ENCODE measurements around the gene CDKAL1.
"Not testable (repeated sequence)": the region's sequence is repeated elsewhere in the genome, so short reads cannot be mapped to it uniquely, and the experiment has no call there.

Gene CDKAL1

GRCh38 chr6:21045135-21045700 is 511.0 kb downstream of the CDKAL1 start:
- no peaks in the 10 kb centered on the region for H3K36me3 ChIP-seq (ENCODE audit: control insufficient read depth in 1 of 2, insufficient read depth in 2 of 2, low read length in 2 of 2)
- no peaks in the 10 kb centered on the region for H3K27me3 ChIP-seq (ENCODE audit: low read depth, low read length)
- no peaks in the 10 kb centered on the region for H3K9me3 ChIP-seq (ENCODE audit: control insufficient read depth in 1 of 2, low read length in 2 of 2)
- H3K27ac ChIP-seq (ENCODE audit: low read length), result no peak overlapping the region
- H3K4me1 ChIP-seq (ENCODE audit: control insufficient read depth in 1 of 2, insufficient read depth in 2 of 2, low read length in 2 of 2), result no peaks in the 10 kb centered on the region
- H3K4me3 ChIP-seq (ENCODE audit: low read depth in 1 of 2, low read length in 2 of 2), result no peak overlapping the region

DNA sequence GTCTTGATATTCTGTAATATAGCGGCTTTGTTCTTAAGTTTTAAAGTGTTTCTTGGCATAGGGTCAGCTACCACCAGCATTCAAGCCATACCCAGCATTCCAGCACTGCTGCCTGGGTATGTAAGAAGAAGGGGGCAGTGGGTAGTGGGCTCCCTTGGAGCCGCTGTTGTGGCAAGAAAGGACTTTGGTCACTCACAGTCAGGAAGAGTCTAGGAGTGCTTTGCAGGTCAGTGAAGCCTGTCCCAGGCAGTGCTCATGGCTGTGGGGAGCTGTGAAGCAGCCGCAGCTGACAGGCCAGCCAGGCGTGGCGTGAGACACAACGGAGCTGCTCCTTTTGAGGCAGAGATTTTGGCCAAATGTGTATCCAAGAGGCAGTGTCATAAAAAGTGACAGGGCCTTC is 512.0 kb downstream of the CDKAL1 start:
- Histone ChIP-seq H3K4me3 (ENCODE audit: low read depth in 1 of 2, low read length in 2 of 2) (no peak overlapping the region), H3K9me3 (ENCODE audit: control insufficient read depth in 1 of 2, low read length in 2 of 2) (no peaks in the 10 kb centered on the region), H3K36me3 (ENCODE audit: control insufficient read depth in 1 of 2, insufficient read depth in 2 of 2, low read length in 2 of 2) (no peaks in the 10 kb centered on the region), H3K27ac (ENCODE audit: low read length) (no peak overlapping the region), H3K4me1 (ENCODE audit: control insufficient read depth in 1 of 2, insufficient read depth in 2 of 2, low read length in 2 of 2) (no peaks in the 10 kb centered on the region), H3K27me3 (ENCODE audit: low read depth, low read length) (no peaks in the 10 kb centered on the region)

DNA sequence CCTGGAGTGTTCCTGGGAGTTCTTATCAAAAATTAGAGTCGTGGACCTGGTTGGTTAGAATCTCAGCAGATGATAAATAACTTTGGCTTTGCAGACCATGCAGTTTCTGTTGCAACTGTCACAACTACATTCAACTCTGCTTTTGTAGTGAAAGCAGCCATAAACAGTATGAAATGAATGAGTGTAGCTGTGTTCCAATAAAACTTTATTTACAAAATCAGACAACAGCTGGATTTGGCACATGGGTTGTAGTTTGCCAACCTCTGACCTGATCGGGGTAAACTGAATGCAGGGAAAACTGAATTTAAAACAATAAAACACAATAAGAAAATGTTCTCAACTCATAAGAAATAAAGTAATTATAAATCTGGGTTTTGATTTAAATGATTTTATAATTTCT is 513.8 kb downstream of the CDKAL1 start:
- no peaks in the 10 kb centered on the region for H3K27me3 ChIP-seq (ENCODE audit: low read depth, low read length)
- no peaks in the 10 kb centered on the region for H3K4me1 ChIP-seq (ENCODE audit: control insufficient read depth in 1 of 2, insufficient read depth in 2 of 2, low read length in 2 of 2)
- H3K36me3 ChIP-seq (ENCODE audit: control insufficient read depth in 1 of 2, insufficient read depth in 2 of 2, low read length in 2 of 2), result no peaks in the 10 kb centered on the region
- no peak overlapping the region for H3K4me3 ChIP-seq (ENCODE audit: low read depth in 1 of 2, low read length in 2 of 2)
- H3K9me3 ChIP-seq (ENCODE audit: control insufficient read depth in 1 of 2, low read length in 2 of 2), result no peaks in the 10 kb centered on the region
- H3K27ac ChIP-seq (ENCODE audit: low read length), result no peak overlapping the region

GRCh38 chr6:21049148-21049547 is 514.9 kb downstream of the CDKAL1 start:
- Histone ChIP-seq H3K9me3 (ENCODE audit: control insufficient read depth in 1 of 2, low read length in 2 of 2) (no peaks in the 10 kb centered on the region), H3K27me3 (ENCODE audit: low read depth, low read length) (no peaks in the 10 kb centered on the region), H3K27ac (ENCODE audit: low read length) (no peak overlapping the region)

DNA sequence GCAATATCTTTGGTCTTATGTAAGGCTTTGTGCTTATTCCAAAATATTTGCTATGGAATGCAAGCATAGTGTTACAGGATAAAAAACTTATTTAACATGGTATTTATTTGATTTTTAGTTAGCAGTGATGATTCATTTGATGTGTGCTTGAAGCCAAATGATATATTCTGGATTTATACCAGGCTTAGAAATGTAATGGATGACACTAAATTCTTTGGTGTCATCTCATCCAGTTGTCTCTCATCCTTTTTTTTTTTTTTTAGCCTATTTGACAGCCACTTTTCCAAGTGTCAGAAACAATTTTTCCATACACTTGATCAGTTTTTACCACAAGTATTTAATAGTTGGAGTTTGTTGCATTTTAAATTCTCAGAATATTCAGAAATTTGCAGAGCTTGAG is 515.3 kb downstream of the CDKAL1 start:
- H3K4me1 ChIP-seq (ENCODE audit: control insufficient read depth in 1 of 2, insufficient read depth in 2 of 2, low read length in 2 of 2), result no peaks in the 10 kb centered on the region
- no peaks in the 10 kb centered on the region for H3K36me3 ChIP-seq (ENCODE audit: control insufficient read depth in 1 of 2, insufficient read depth in 2 of 2, low read length in 2 of 2)
- H3K9me3 ChIP-seq (ENCODE audit: control insufficient read depth in 1 of 2, low read length in 2 of 2), result no peaks in the 10 kb centered on the region
- no peak overlapping the region for H3K4me3 ChIP-seq (ENCODE audit: low read depth in 1 of 2, low read length in 2 of 2)
- no peaks in the 10 kb centered on the region for H3K27me3 ChIP-seq (ENCODE audit: low read depth, low read length)
- no peak overlapping the region for H3K27ac ChIP-seq (ENCODE audit: low read length)

More at GRCh38 chr6:21049148-21049547, 514.9 kb downstream of the CDKAL1 start:
- Histone ChIP-seq H3K36me3 (ENCODE audit: control insufficient read depth in 1 of 2, insufficient read depth in 2 of 2, low read length in 2 of 2) (no peaks in the 10 kb centered on the region), H3K4me1 (ENCODE audit: control insufficient read depth in 1 of 2, insufficient read depth in 2 of 2, low read length in 2 of 2) (no peaks in the 10 kb centered on the region), H3K4me3 (ENCODE audit: low read depth in 1 of 2, low read length in 2 of 2) (no peak overlapping the region)

DNA sequence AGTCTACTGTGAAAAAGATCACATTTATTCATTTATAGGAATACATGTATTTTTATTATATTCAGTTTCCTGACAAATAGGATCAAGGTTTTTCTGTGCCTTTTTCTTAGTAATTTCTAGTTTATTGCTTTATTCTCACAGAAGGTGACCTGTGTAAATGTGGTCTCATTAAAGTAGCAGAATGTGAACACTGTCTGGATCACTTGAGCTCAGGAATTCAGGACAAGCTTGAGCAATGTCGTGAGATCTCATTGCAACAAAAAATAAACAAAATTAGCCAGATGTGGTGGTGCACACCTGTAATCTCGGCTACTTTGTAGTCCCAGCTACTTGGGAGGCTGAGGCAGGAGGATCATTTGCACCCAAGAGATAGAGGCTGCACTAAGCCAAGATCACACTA is 516.7 kb downstream of the CDKAL1 start:
- Histone ChIP-seq H3K27ac (ENCODE audit: low read length) (no peak overlapping the region), H3K9me3 (ENCODE audit: control insufficient read depth in 1 of 2, low read length in 2 of 2) (no peaks in the 10 kb centered on the region), H3K4me1 (ENCODE audit: control insufficient read depth in 1 of 2, insufficient read depth in 2 of 2, low read length in 2 of 2) (no peaks in the 10 kb centered on the region), H3K36me3 (ENCODE audit: control insufficient read depth in 1 of 2, insufficient read depth in 2 of 2, low read length in 2 of 2) (no peaks in the 10 kb centered on the region), H3K4me3 (ENCODE audit: low read depth in 1 of 2, low read length in 2 of 2) (no peak overlapping the region), H3K27me3 (ENCODE audit: low read depth, low read length) (no peaks in the 10 kb centered on the region)

- H3K4me3 ChIP-seq (ENCODE audit: low read depth in 1 of 2, low read length in 2 of 2), result no peak overlapping the region
- no peak overlapping the region for H3K27ac ChIP-seq (ENCODE audit: low read length)
- no peaks in the 10 kb centered on the region for H3K27me3 ChIP-seq (ENCODE audit: low read depth, low read length)
- no peaks in the 10 kb centered on the region for H3K36me3 ChIP-seq (ENCODE audit: control insufficient read depth in 1 of 2, insufficient read depth in 2 of 2, low read length in 2 of 2)
- H3K4me1 ChIP-seq (ENCODE audit: control insufficient read depth in 1 of 2, insufficient read depth in 2 of 2, low read length in 2 of 2), result no peaks in the 10 kb centered on the region
- no peaks in the 10 kb centered on the region for H3K9me3 ChIP-seq (ENCODE audit: control insufficient read depth in 1 of 2, low read length in 2 of 2)
Observed at GRCh38 chr6:21051777-21052176, 517.5 kb downstream of the CDKAL1 start.

- H3K4me3 ChIP-seq (ENCODE audit: low read depth in 1 of 2, low read length in 2 of 2), result no peak overlapping the region
- H3K9me3 ChIP-seq (ENCODE audit: control insufficient read depth in 1 of 2, low read length in 2 of 2), result peaks cover 0 to under 1% of the 10 kb centered on the region in 2 donors
- H3K27me3 ChIP-seq (ENCODE audit: low read depth, low read length), result no peaks in the 10 kb centered on the region
Observed at GRCh38 chr6:21053612-21054011, 519.4 kb downstream of the CDKAL1 start.

GRCh38 chr6:21055480-21055879 is 521.2 kb downstream of the CDKAL1 start:
- not testable (repeated sequence) for H3K9me3 ChIP-seq (ENCODE audit: control insufficient read depth in 1 of 2, low read length in 2 of 2); H3K36me3 ChIP-seq (ENCODE audit: control insufficient read depth in 1 of 2, insufficient read depth in 2 of 2, low read length in 2 of 2)

More at GRCh38 chr6:21053612-21054011, 519.4 kb downstream of the CDKAL1 start:
- Histone ChIP-seq H3K27ac (ENCODE audit: low read length) (no peak overlapping the region), H3K4me1 (ENCODE audit: control insufficient read depth in 1 of 2, insufficient read depth in 2 of 2, low read length in 2 of 2) (no peaks in the 10 kb centered on the region), H3K36me3 (ENCODE audit: control insufficient read depth in 1 of 2, insufficient read depth in 2 of 2, low read length in 2 of 2) (peaks cover 0 to 2% of the 10 kb centered on the region in 2 donors)

GRCh38 chr6:21061892-21062291 is 527.6 kb downstream of the CDKAL1 start:
- H3K27me3 ChIP-seq (ENCODE audit: low read depth, low read length), result no peaks in the 10 kb centered on the region
- no peak overlapping the region for H3K4me3 ChIP-seq (ENCODE audit: low read depth in 1 of 2, low read length in 2 of 2)
- H3K27ac ChIP-seq (ENCODE audit: low read length), result no peak overlapping the region
- no peaks in the 10 kb centered on the region for H3K4me1 ChIP-seq (ENCODE audit: control insufficient read depth in 1 of 2, insufficient read depth in 2 of 2, low read length in 2 of 2)
- H3K9me3 ChIP-seq (ENCODE audit: control insufficient read depth in 1 of 2, low read length in 2 of 2), result peaks cover 0 to 7% of the 10 kb centered on the region in 2 donors
- H3K36me3 ChIP-seq (ENCODE audit: control insufficient read depth in 1 of 2, insufficient read depth in 2 of 2, low read length in 2 of 2), result peaks cover 0 to 6% of the 10 kb centered on the region in 2 donors

More at GRCh38 chr6:21055480-21055879, 521.2 kb downstream of the CDKAL1 start:
- H3K4me1 ChIP-seq (ENCODE audit: control insufficient read depth in 1 of 2, insufficient read depth in 2 of 2, low read length in 2 of 2); H3K4me3 ChIP-seq (ENCODE audit: low read depth in 1 of 2, low read length in 2 of 2); H3K27ac ChIP-seq (ENCODE audit: low read length); H3K27me3 ChIP-seq (ENCODE audit: low read depth, low read length): not testable (repeated sequence)

DNA sequence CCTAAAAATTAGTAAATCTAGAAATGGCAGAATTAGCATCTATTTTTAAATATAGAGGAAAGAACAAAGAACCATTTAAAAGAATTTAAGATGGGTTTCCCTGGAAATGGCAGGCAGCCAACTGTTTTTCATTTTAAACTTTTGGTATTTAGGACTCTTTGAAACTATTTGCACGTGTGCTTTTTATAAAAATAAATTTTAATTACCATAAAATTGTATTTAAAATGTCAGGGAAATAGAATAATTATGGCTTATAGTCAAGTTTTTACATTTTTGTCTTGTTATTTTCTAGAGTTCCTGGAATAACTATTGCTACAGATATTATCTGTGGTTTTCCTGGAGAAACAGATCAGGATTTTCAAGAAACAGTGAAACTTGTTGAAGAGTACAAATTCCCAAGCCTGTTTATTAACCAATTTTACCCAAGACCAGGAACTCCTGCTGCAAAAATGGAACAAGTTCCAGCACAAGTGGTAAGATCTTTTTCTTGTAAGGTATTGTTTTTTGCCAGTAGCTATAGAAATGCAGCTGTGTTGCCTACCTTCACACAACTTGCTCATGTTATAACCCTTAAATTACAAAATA is 530.6 kb downstream of the CDKAL1 start:
- no peak overlapping the region for H3K27ac ChIP-seq (ENCODE audit: low read length)
- no peaks in the 10 kb centered on the region for H3K27me3 ChIP-seq (ENCODE audit: low read depth, low read length)

GRCh38 chr6:21067521-21067920 is 533.3 kb downstream of the CDKAL1 start:
- H3K27me3 ChIP-seq (ENCODE audit: low read depth, low read length), result no peaks in the 10 kb centered on the region
- no peak overlapping the region for H3K27ac ChIP-seq (ENCODE audit: low read length)
- no peaks in the 10 kb centered on the region for H3K36me3 ChIP-seq (ENCODE audit: control insufficient read depth in 1 of 2, insufficient read depth in 2 of 2, low read length in 2 of 2)
- no peak overlapping the region for H3K4me3 ChIP-seq (ENCODE audit: low read depth in 1 of 2, low read length in 2 of 2)
- H3K4me1 ChIP-seq (ENCODE audit: control insufficient read depth in 1 of 2, insufficient read depth in 2 of 2, low read length in 2 of 2), result no peaks in the 10 kb centered on the region
- peaks cover 0 to 3% of the 10 kb centered on the region in 2 donors for H3K9me3 ChIP-seq (ENCODE audit: control insufficient read depth in 1 of 2, low read length in 2 of 2)

More for the DNA sequence above, 530.6 kb downstream of the CDKAL1 start:
- Histone ChIP-seq H3K4me1 (ENCODE audit: control insufficient read depth in 1 of 2, insufficient read depth in 2 of 2, low read length in 2 of 2) (no peaks in the 10 kb centered on the region), H3K9me3 (ENCODE audit: control insufficient read depth in 1 of 2, low read length in 2 of 2) (no peaks in the 10 kb centered on the region), H3K36me3 (ENCODE audit: control insufficient read depth in 1 of 2, insufficient read depth in 2 of 2, low read length in 2 of 2) (no peaks in the 10 kb centered on the region), H3K4me3 (ENCODE audit: low read depth in 1 of 2, low read length in 2 of 2) (no peak overlapping the region)
